IPS-NIHi7 (cell line): ENCODE results near the gene LRRC15.

Experiments used
- DNase-seq: peaks from one replicate; pipeline ENCODE4 v3.0.0; 2012; ENCODE audit warnings: mixed read lengths; ENCODE audit errors: extremely low spot score

LRRC15 gene

GRCh38 chr3:194384569-194385001, 15.0 kb upstream of the LRRC15 start:
- no peak for DNase-seq

GRCh38 chr3:194384156-194384555, 14.6 kb upstream of the LRRC15 start:
- no peak for DNase-seq

GRCh38 chr3:194383276-194383940, 13.9 kb upstream of the LRRC15 start:
- DNase-seq, result no peak

GRCh38 chr3:194382892-194383223, 13.3 kb upstream of the LRRC15 start:
- no peak for DNase-seq

GRCh38 chr3:194382196-194382891, 12.8 kb upstream of the LRRC15 start:
- DNase-seq, result no peak

GRCh38 chr3:194381460-194381875, 11.9 kb upstream of the LRRC15 start:
- peak; percentile 40 for DNase-seq

- no peak for DNase-seq
Measured at GRCh38 chr3:194380326-194380725, 10.8 kb upstream of the LRRC15 start.

GRCh38 chr3:194379651-194380050, 10.1 kb upstream of the LRRC15 start:
- no peak for DNase-seq

- DNase-seq, result no peak
Measured at GRCh38 chr3:194379231-194379630, 9.7 kb upstream of the LRRC15 start.

GRCh38 chr3:194377708-194378107, 8.2 kb upstream of the LRRC15 start:
- DNase-seq, result no peak

- no peak for DNase-seq
Measured at GRCh38 chr3:194376241-194376560, 6.7 kb upstream of the LRRC15 start.

- DNase-seq, result peak; percentile 55
Measured at GRCh38 chr3:194375473-194376240, 6.1 kb upstream of the LRRC15 start.

GRCh38 chr3:194374935-194375334, 5.4 kb upstream of the LRRC15 start:
- DNase-seq, result no peak

GRCh38 chr3:194373899-194374298, 4.4 kb upstream of the LRRC15 start:
- no peak for DNase-seq

GRCh38 chr3:194373028-194373427, 3.5 kb upstream of the LRRC15 start:
- DNase-seq, result no peak

- DNase-seq, result no peak
Measured at GRCh38 chr3:194370753-194371152, 1.2 kb upstream of the LRRC15 start.

GRCh38 chr3:194368918-194369317, 625 bp downstream of the LRRC15 start:
- DNase-seq, result no peak

GRCh38 chr3:194367992-194368841, 1.3 kb downstream of the LRRC15 start:
- no peak for DNase-seq

- DNase-seq, result no peak
Measured at GRCh38 chr3:194365978-194366490, 3.5 kb downstream of the LRRC15 start.

- DNase-seq, result no peak
Measured at GRCh38 chr3:194365526-194365925, 4.0 kb downstream of the LRRC15 start.

- no peak for DNase-seq
Measured at GRCh38 chr3:194364652-194365434, 4.7 kb downstream of the LRRC15 start.
